Keratinocyte (primary cell): ENCODE data around the gene UBE2QL1. TPM values are rescaled to one million over a fixed set of nuclear protein-coding genes. Genes with fewer than 3 reads are reported as not detected.

Experiments
- DNase-seq: peaks from one replicate; pipeline ENCODE4 v3.0.0-alpha.2; 2011; ENCODE audit warnings: low read depth, missing footprints, low spot score
- FAIRE-seq: peaks from 2 replicates; lab custom pipeline; 2011; peaks lifted over from hg19 to GRCh38; lab: Jason Lieb, UNC
- H2AFZ ChIP-seq: 2 replicates; pipeline ENCODE4 v1.6.0; 2012; ENCODE audit warnings: low read length, control low read depth, inconsistent platforms; ENCODE audit not compliant: control insufficient read depth
- H3K27ac ChIP-seq: 2 replicates; pipeline ENCODE4 v1.5.1; 2011; ENCODE audit warnings: low read length; ENCODE audit not compliant: control insufficient read depth, insufficient read depth
- H3K27me3 ChIP-seq: 3 replicates; pipeline ENCODE4 v1.6.0; 2011; ENCODE audit warnings: low read length; ENCODE audit not compliant: control insufficient read depth, insufficient read depth; ENCODE audit errors: extremely low read depth
- H3K36me3 ChIP-seq, 2 experiments: 2 replicates in 1 of 2; 3 replicates in 1 of 2; pipeline ENCODE4 v1.5.1; 2011; ENCODE audit warnings: low read length in 2 of 2, mild to moderate bottlenecking in 1 of 2; ENCODE audit not compliant: control insufficient read depth in 2 of 2, insufficient read depth in 2 of 2; ENCODE audit errors: extremely low read depth in 1 of 2
- H3K4me1 ChIP-seq: 3 replicates; pipeline ENCODE4 v1.5.1; 2011; ENCODE audit warnings: low read length; ENCODE audit not compliant: control insufficient read depth, insufficient read depth; ENCODE audit errors: extremely low read depth
- H3K4me2 ChIP-seq: 3 replicates; pipeline ENCODE4 v1.6.0; 2011; ENCODE audit warnings: low read depth, low read length; ENCODE audit not compliant: control insufficient read depth, insufficient read depth; ENCODE audit errors: extremely low read depth
- H3K4me3 ChIP-seq, 3 experiments: fragments of 200-600 bp in 1 of 3; sonication (generic) in 1 of 3; 2 replicates in 2 of 3; 3 replicates in 1 of 3; pipeline ENCODE4 v1.5.1; 2011 to 2016; ENCODE audit warnings: low read length in 3 of 3, mild to moderate bottlenecking in 3 of 3, control low read depth in 2 of 3, inconsistent platforms in 1 of 3, low read depth in 1 of 3, mixed read lengths in 1 of 3, mixed run types in 1 of 3, moderate library complexity in 1 of 3; ENCODE audit not compliant: control insufficient read depth in 2 of 3, insufficient read depth in 2 of 3; ENCODE audit errors: extremely low read depth in 1 of 3
- H3K79me2 ChIP-seq: 2 replicates; pipeline ENCODE4 v1.6.0; 2012; ENCODE audit warnings: low read length; ENCODE audit not compliant: control insufficient read depth, insufficient read depth
- H3K9ac ChIP-seq: 3 replicates; pipeline ENCODE4 v1.6.0; 2011; ENCODE audit warnings: low read length; ENCODE audit not compliant: control insufficient read depth, insufficient read depth; ENCODE audit errors: extremely low read depth
- H3K9me1 ChIP-seq: 3 replicates; pipeline ENCODE4 v1.6.0; 2011; ENCODE audit warnings: low read length; ENCODE audit not compliant: control insufficient read depth, insufficient read depth; ENCODE audit errors: extremely low read depth
- H3K9me3 ChIP-seq: 2 replicates; pipeline ENCODE4 v1.5.1; 2012; ENCODE audit warnings: low read depth, low read length; ENCODE audit not compliant: control insufficient read depth
- H4K20me1 ChIP-seq: 3 replicates; pipeline ENCODE4 v1.6.0; 2011; ENCODE audit warnings: low read length; ENCODE audit not compliant: control insufficient read depth, insufficient read depth; ENCODE audit errors: extremely low read depth
- EZH2 ChIP-seq: IDR thresholded peaks from one replicate; pipeline ENCODE4 v1.6.1; 2012; ENCODE audit warnings: inconsistent platforms, mild to moderate bottlenecking, low read length, moderate library complexity
- dilution Hi-C: fragments of 300-500 bp; cut with MboI; formaldehyde crosslinking; loops from one replicate; pipeline ENCODE4 v1.7.0; 2020; ENCODE audit warnings: low sequenced_read_pairs; ENCODE audit not compliant: extremely low pct_ligation_motif_present
- polyA plus RNA-seq, 5 experiments: library from polyadenylated mRNA; depleted of rRNA in 3 of 5; stranded (reverse) in 3 of 5; stranded (forward) in 1 of 5; unstranded in 1 of 5; fragments of >200 nt; gene quantifications; 1 replicate in 1 of 5; 2 replicates in 3 of 5; 3 replicates in 1 of 5; pipeline versions ENCODE4 v1.2.1 to v1.2.3, GENCODE V29; 2011 to 2012; ENCODE audit warnings: missing spikeins in 2 of 5, low read depth in 1 of 5, low replicate concordance in 1 of 5
- TF ChIP-seq, protein P1 (sequence below), 3 experiments: IDR thresholded peaks in 1 of 3; conservative IDR thresholded peaks in 1 of 3; optimal IDR thresholded peaks in 1 of 3; 2 replicates in 2 of 3; 3 replicates in 1 of 3; pipeline versions ENCODE3 to v1.5.1; 2011; ENCODE audit warnings: low read length in 3 of 3, mild to moderate bottlenecking in 3 of 3, moderate library complexity in 2 of 3, control low read depth in 1 of 3, inconsistent platforms in 1 of 3; ENCODE audit not compliant: insufficient read depth in 2 of 3; ENCODE audit errors: extremely low read depth in 1 of 3

Gene UBE2QL1
- polyA plus RNA-seq, 1 donor (not counting 4 experiments of a cell fraction or from before 2014, with no cell fraction given): not detected

DNA sequence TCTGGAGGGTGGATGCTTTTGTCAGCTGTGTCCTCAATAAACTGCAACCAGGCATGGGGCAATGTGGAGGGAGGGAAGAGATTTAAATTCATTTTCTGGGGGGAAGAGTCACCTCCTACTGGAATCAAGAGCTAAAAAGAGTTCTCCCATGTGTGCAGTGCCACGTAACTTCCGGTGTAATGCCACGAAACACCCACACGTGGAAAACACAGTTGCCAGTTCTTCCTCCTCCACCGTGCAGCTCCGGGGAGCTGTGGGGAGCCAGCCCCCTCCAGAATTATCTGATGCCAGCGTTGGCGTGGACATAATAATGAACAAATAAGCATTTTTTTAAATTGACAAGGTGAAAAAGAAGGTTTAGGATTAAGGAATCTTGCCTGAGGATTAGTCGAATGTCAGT lies 38.2 kb upstream of the UBE2QL1 start:
- Histone ChIP-seq H3K79me2 (no peaks in the 10 kb centered on the region), H3K9me1 (no peaks in the 10 kb centered on the region), H2AFZ (no peak overlapping the region), H3K9ac (no peak overlapping the region), H3K4me1 (no peaks in the 10 kb centered on the region), H3K27ac (no peak overlapping the region), H4K20me1 (no peaks in the 10 kb centered on the region), H3K4me2 (no peak overlapping the region), H3K9me3 (no peaks in the 10 kb centered on the region), H3K36me3 (no peaks in the 10 kb centered on the region), H3K27me3 (no peaks in the 10 kb centered on the region), H3K4me3 (no peak overlapping the region)
- dilution Hi-C loops: no loop called here
- TF ChIP-seq, protein P1, sequence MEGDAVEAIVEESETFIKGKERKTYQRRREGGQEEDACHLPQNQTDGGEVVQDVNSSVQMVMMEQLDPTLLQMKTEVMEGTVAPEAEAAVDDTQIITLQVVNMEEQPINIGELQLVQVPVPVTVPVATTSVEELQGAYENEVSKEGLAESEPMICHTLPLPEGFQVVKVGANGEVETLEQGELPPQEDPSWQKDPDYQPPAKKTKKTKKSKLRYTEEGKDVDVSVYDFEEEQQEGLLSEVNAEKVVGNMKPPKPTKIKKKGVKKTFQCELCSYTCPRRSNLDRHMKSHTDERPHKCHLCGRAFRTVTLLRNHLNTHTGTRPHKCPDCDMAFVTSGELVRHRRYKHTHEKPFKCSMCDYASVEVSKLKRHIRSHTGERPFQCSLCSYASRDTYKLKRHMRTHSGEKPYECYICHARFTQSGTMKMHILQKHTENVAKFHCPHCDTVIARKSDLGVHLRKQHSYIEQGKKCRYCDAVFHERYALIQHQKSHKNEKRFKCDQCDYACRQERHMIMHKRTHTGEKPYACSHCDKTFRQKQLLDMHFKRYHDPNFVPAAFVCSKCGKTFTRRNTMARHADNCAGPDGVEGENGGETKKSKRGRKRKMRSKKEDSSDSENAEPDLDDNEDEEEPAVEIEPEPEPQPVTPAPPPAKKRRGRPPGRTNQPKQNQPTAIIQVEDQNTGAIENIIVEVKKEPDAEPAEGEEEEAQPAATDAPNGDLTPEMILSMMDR (optimal IDR thresholded peaks at IDR 0.05 in 1 of 3, IDR thresholded peaks at IDR 0.05 in 1 of 3, conservative IDR thresholded peaks at IDR 0.05 in 1 of 3; ENCODE audit: extremely low read depth in 1 of 3, insufficient read depth in 2 of 3, low read length in 3 of 3): no peak
- no peak for TF ChIP-seq EZH2
- DNase-seq: no peak
- no peak for FAIRE-seq

DNA sequence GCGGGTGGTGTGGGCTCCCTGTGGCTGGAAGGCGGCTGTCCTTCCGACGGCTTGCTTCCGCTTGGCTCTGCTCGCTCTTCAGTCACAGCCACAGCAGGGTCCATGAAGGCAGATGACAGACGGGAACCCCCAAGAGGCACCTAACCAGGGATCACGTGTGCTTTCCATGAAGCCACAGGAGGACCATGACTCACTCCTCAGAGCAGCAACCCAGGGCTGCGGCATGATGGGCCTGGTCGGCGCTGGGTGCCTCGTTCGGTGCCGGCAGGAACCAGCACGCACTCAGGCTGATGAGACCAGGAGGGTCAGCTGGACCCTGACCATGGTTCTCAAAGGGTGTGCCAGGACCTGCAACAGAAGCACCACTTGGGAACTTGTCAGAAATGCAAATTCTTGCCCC lies 37.5 kb upstream of the UBE2QL1 start:
- no peak overlapping the region for H3K4me2 ChIP-seq
- H4K20me1 ChIP-seq: no peaks in the 10 kb centered on the region

More for the DNA sequence above, 37.5 kb upstream of the UBE2QL1 start:
- FAIRE-seq (no peak), DNase-seq (no peak)
- no peaks in the 10 kb centered on the region for H3K9me3 ChIP-seq
- H3K27ac ChIP-seq: no peak overlapping the region
- H3K36me3 ChIP-seq: no peaks in the 10 kb centered on the region
- no peaks in the 10 kb centered on the region for H3K27me3 ChIP-seq
- H3K4me3 ChIP-seq: no peak overlapping the region
- H2AFZ ChIP-seq: no peak overlapping the region
- dilution Hi-C loops: no loop called here
- H3K9me1 ChIP-seq: no peaks in the 10 kb centered on the region
- TF ChIP-seq EZH2: no peak
- TF ChIP-seq, protein P1 (optimal IDR thresholded peaks at IDR 0.05 in 1 of 3, IDR thresholded peaks at IDR 0.05 in 1 of 3, conservative IDR thresholded peaks at IDR 0.05 in 1 of 3; ENCODE audit: extremely low read depth in 1 of 3, insufficient read depth in 2 of 3, low read length in 3 of 3): no peak
- H3K4me1 ChIP-seq: no peaks in the 10 kb centered on the region
- H3K9ac ChIP-seq: no peak overlapping the region
- H3K79me2 ChIP-seq: no peaks in the 10 kb centered on the region
